ENCODE results near the gene ZNF350. TPM values are rescaled to one million over a fixed set of nuclear protein-coding genes. Genes with fewer than 3 reads are reported as not detected.
"Not testable (repeated sequence)": the region's sequence is repeated elsewhere in the genome, so short reads cannot be mapped to it uniquely, and the experiment has no call there.

Gene ZNF350
- total RNA-seq = 1 to 10 TPM; 2.5 to 5.8 (median 3.4) TPM
- long read RNA-seq, partial matches to known transcripts = 0 of 4 reads
- long read RNA-seq, other reads (novel, unspliced or antisense) = 1 of 4 reads

GRCh38 chr19:51986309-51987291 lies at the start of gene ZNF350:
Gene ZNF350 (minus strand): TSS chr19:51986840. CDS start chr19:51974360, 12,480 bp downstream.
- peaks cover 0 to 31% (median 16%) of the 10 kb centered on the region in 4 donors for H3K9me3 ChIP-seq
- H3K36me3 ChIP-seq = no peaks in the 10 kb centered on the region
- peak within 1 kb of the TSS; percentile 69 to 96 (median 79) for H3K4me3 ChIP-seq
- DNase-seq = peak; percentile 89 to 98 (median 95)
- no peaks in the 10 kb centered on the region for H3K4me1 ChIP-seq
- H3K27ac ChIP-seq = peak within 1 kb of the TSS in 2 of 3 donors; percentile 16 to 68
- H3K27me3 ChIP-seq = no peaks in the 10 kb centered on the region
- ATAC-seq = peak; percentile 99 to 100 (median 100)
- WGBS (ENCODE audit: insufficient coverage, low coverage, low lambda C conversion rate, missing lambda C conversion rate) = 3% methylated on average over 31 of the region's 33 CpGs
- TF ChIP-seq CTCF (IDR thresholded peaks at IDR 0.05) (no peak), POLR2A (IDR thresholded peaks at IDR 0.05) (peak; percentile 26)
- intact Hi-C loops (cut with DNase I) = no loop called here

- WGBS (ENCODE audit: insufficient coverage, low coverage, low lambda C conversion rate, missing lambda C conversion rate) = 96% methylated on average over 12 of the region's 12 CpGs
- H3K9me3 ChIP-seq = peaks cover 0 to 69% (median 39%) of the 10 kb centered on the region in 4 donors
- H3K4me3 ChIP-seq = no peak overlapping the region
These were observed 47.5 kb upstream of the ZNF350 start for GRCh38 chr19:52034051-52034728.

GRCh38 chr19:52028780-52029123 lies 42.1 kb upstream of the ZNF350 start:
- Histone ChIP-seq H3K27ac (peak overlapping the region; percentile 64 to 89 (median 89)), H3K27me3 (no peaks in the 10 kb centered on the region), H3K9me3 (peaks cover 0 to 30% (median 13%) of the 10 kb centered on the region in 4 donors), H3K4me3 (peak overlapping the region; percentile 64 to 75 (median 65)), H3K4me1 (no peaks in the 10 kb centered on the region), H3K36me3 (peaks cover 0 to 21% (median 7%) of the 10 kb centered on the region in 4 donors)
- WGBS (ENCODE audit: insufficient coverage, low coverage, low lambda C conversion rate, missing lambda C conversion rate) = 19% methylated on average over 5 of the region's 5 CpGs
- intact Hi-C loops (cut with DNase I) = no loop called here
- ATAC-seq (peak; percentile 23 to 40 (median 30)), DNase-seq (no peak)
- no peak for TF ChIP-seq POLR2A (IDR thresholded peaks at IDR 0.05)
- no peak for TF ChIP-seq CTCF (IDR thresholded peaks at IDR 0.05)

More at GRCh38 chr19:52034051-52034728, 47.5 kb upstream of the ZNF350 start:
- Histone ChIP-seq H3K27me3 (no peaks in the 10 kb centered on the region), H3K36me3 (peaks cover 0 to 40% (median 14%) of the 10 kb centered on the region in 4 donors), H3K27ac (no peak overlapping the region), H3K4me1 (no peaks in the 10 kb centered on the region)
- intact Hi-C loops (cut with DNase I) = no loop called here
- TF ChIP-seq POLR2A (IDR thresholded peaks at IDR 0.05) = no peak
- TF ChIP-seq CTCF (IDR thresholded peaks at IDR 0.05) = no peak
- ATAC-seq (no peak), DNase-seq (no peak)

- Histone ChIP-seq H3K4me1 (no peaks in the 10 kb centered on the region), H3K36me3 (peaks cover 0 to 23% (median 10%) of the 10 kb centered on the region in 4 donors), H3K27me3 (no peaks in the 10 kb centered on the region), H3K27ac (peak within 1 kb of the TSS; percentile 64 to 89 (median 89)), H3K9me3 (peaks cover 0 to 25% (median 8%) of the 10 kb centered on the region in 4 donors), H3K4me3 (peak within 1 kb of the TSS; percentile 64 to 75 (median 65))
- DNase-seq (peak; percentile 84 to 90 (median 85)), ATAC-seq (peak; percentile 96 to 98 (median 98))
- intact Hi-C loops (cut with DNase I) = no loop called here
- WGBS (ENCODE audit: insufficient coverage, low coverage, low lambda C conversion rate, missing lambda C conversion rate) = under 1% methylated on average over 16 of the region's 53 CpGs
- peak; percentile 55 for TF ChIP-seq POLR2A (IDR thresholded peaks at IDR 0.05)
- TF ChIP-seq CTCF (IDR thresholded peaks at IDR 0.05) = no peak
These were observed 41.6 kb upstream of the ZNF350 start, which contains the start of gene ZNF614 for GRCh38 chr19:52028027-52028779. Gene ZNF614 (minus strand): TSS chr19:52028379. CDS start chr19:52025745, 2,634 bp downstream.

GRCh38 chr19:52026255-52026990 lies 39.8 kb upstream of the ZNF350 start:
- H3K4me3 ChIP-seq; H3K27ac ChIP-seq; H3K4me1 ChIP-seq; intact Hi-C loops (cut with DNase I); DNase-seq; ATAC-seq; H3K27me3 ChIP-seq: not testable (repeated sequence)
- Histone ChIP-seq H3K36me3 (peaks cover 0 to 27% (median 12%) of the 10 kb centered on the region in 4 donors), H3K9me3 (peaks cover 0 to 20% (median 2%) of the 10 kb centered on the region in 4 donors)
- WGBS (ENCODE audit: insufficient coverage, low coverage, low lambda C conversion rate, missing lambda C conversion rate) = 82% methylated on average over 15 of the region's 15 CpGs
